OCI-LY7 (cell line): Measurements from ENCODE around the gene RNF168.

ENCODE experiments used
- EZH2phosphoT487 ChIP-seq: fragments of 200-600 bp; sonication (generic); IDR thresholded peaks from 2 replicates; pipeline ENCODE4 v1.6.1; 2018; ENCODE audit warnings: low read depth, borderline replicate concordance, mild to moderate bottlenecking, mixed run types, antibody characterized with exemption, low read length, moderate library complexity, mixed read lengths
- TF ChIP-seq, protein P1 (sequence below): fragments of 200-600 bp; sonication (generic); conservative IDR thresholded peaks from 2 replicates; pipeline ENCODE4 v1.5.1; 2014; ENCODE audit warnings: mild to moderate bottlenecking, antibody characterized with exemption, low read length, moderate library complexity, mixed read lengths

DNA sequence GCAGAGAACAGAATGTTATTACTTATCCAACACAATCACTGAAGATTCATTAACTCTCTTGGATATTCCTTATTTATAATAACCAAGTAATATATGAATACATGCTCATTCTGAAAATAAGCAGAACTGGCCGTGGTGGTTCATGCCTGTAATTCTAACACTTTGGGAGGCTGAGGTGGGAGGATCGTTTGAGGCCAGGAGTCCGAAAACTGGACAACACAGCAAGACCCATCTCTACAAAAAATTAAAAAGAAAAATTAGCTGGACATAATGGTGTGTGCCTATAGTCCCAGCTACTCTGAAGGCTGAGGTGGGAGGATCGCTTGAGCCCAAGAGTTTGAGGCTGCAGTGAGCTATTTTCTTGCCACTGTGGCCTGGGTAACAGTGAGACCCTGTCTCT, 25.9 kb downstream of the RNF168 start:
- TF ChIP-seq, protein P1, sequence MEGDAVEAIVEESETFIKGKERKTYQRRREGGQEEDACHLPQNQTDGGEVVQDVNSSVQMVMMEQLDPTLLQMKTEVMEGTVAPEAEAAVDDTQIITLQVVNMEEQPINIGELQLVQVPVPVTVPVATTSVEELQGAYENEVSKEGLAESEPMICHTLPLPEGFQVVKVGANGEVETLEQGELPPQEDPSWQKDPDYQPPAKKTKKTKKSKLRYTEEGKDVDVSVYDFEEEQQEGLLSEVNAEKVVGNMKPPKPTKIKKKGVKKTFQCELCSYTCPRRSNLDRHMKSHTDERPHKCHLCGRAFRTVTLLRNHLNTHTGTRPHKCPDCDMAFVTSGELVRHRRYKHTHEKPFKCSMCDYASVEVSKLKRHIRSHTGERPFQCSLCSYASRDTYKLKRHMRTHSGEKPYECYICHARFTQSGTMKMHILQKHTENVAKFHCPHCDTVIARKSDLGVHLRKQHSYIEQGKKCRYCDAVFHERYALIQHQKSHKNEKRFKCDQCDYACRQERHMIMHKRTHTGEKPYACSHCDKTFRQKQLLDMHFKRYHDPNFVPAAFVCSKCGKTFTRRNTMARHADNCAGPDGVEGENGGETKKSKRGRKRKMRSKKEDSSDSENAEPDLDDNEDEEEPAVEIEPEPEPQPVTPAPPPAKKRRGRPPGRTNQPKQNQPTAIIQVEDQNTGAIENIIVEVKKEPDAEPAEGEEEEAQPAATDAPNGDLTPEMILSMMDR, result no peak
- TF ChIP-seq EZH2phosphoT487, result no peak
